HFF-Myc (cell line): ENCODE results near the gene CMTM1.
"Not testable (repeated sequence)": the region's sequence is repeated elsewhere in the genome, so short reads cannot be mapped to it uniquely, and the experiment has no call there.

Experiments
- DNase-seq: peaks from one replicate; pipeline ENCODE4 v3.0.0-alpha.2; 2011; ENCODE audit warnings: low read depth; ENCODE audit errors: extremely low read depth
- H3K4me3 ChIP-seq: replicated peaks from 2 replicates; pipeline ENCODE4 v1.5.1; 2011; ENCODE audit warnings: low read depth, mild to moderate bottlenecking, control low read depth, low read length
- CTCF ChIP-seq: IDR thresholded peaks from 2 replicates; pipeline ENCODE4 v1.5.1; 2012; ENCODE audit warnings: mild to moderate bottlenecking, low read depth, low read length, control low read depth; ENCODE audit errors: missing control alignments

Gene CMTM1

GRCh38 chr16:66619534-66620428 lies 53.5 kb downstream of the CMTM1 start:
- no peak for DNase-seq
- no peak overlapping the region for H3K4me3 ChIP-seq
- no peak for TF ChIP-seq CTCF

GRCh38 chr16:66620429-66620795 lies 54.2 kb downstream of the CMTM1 start:
- no peak for DNase-seq
- H3K4me3 ChIP-seq, result no peak overlapping the region
- no peak for TF ChIP-seq CTCF

- TF ChIP-seq CTCF, result no peak
- no peak overlapping the region for H3K4me3 ChIP-seq
- no peak for DNase-seq
These were observed 55.7 kb downstream of the CMTM1 start for GRCh38 chr16:66621973-66622372.

- no peak for TF ChIP-seq CTCF
- no peak for DNase-seq
- no peak overlapping the region for H3K4me3 ChIP-seq
These were observed 56.6 kb downstream of the CMTM1 start for GRCh38 chr16:66622863-66623262.

GRCh38 chr16:66623755-66624154 lies 57.5 kb downstream of the CMTM1 start:
- DNase-seq, result no peak
- no peak overlapping the region for H3K4me3 ChIP-seq
- no peak for TF ChIP-seq CTCF

- DNase-seq, H3K4me3 ChIP-seq: not testable (repeated sequence)
These were observed 61.6 kb downstream of the CMTM1 start for GRCh38 chr16:66627611-66628378.
